CD4-positive, alpha-beta T cell treated with Interferon gamma for 1 hour (primary cell): ENCODE results near the gene NRG3.

Experiments
- DNase-seq: peaks from one replicate; pipeline ENCODE4 v3.0.0-alpha.2; 2020

NRG3 gene

GRCh38 chr10:82506680-82507376 lies 631.8 kb downstream of the NRG3 start:
- no peak for DNase-seq

DNA sequence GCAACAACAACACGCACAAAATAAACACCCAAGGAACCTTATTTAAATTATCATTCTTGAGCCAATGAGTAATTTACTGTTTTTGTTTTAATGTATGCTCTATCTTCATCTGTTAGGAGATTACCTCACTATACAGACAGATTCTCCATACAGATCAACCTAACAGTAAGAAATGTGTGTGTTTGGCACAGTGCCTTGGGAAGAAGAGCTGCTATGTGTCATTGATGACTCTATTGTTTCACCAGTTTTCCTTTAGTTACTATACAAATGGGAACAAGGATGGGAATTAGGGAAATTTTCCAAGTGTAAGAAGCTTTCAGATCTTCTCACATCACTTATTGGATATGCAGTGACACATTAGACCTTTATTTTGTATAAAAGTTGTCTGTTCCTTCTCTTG lies 640.3 kb downstream of the NRG3 start:
- DNase-seq: no peak

DNA sequence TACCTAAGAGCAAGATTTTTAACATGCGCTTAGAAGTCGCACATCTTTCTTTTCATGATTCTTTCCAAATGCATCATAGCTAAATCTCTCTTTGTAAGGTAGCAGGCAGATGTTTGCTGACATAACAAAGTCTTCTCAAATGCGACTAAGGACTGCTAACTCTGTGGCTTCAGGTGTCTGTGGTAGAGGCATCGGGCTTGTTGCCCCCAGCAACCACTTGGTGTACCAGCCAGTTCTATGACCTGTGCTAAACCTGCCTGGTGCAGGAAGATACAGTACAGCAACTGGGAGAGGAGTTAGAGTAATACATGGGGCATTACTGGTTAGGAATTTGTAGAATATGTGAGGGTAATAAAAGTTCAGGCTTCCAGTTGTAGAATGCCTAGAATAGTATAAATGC lies 654.1 kb downstream of the NRG3 start:
- no peak for DNase-seq

DNA sequence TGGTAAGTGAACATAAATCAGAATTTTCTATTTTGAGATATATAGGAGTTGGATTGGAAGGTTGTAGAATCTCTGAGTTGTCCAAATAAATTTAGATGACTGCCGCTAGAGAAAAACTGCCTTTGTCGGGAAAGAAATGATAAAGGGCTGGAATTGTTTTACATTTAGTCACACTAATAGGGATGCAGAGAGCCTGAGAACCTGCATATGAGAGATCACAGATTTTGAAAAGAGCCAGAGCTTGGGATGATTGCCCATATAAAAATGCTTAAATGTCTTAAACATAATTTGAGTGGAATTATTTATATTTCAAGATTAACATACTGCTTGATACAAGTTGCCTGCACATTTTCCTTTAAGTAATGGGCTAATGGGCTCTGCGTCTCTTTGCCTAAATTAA lies 660.5 kb downstream of the NRG3 start:
- no peak for DNase-seq

DNA sequence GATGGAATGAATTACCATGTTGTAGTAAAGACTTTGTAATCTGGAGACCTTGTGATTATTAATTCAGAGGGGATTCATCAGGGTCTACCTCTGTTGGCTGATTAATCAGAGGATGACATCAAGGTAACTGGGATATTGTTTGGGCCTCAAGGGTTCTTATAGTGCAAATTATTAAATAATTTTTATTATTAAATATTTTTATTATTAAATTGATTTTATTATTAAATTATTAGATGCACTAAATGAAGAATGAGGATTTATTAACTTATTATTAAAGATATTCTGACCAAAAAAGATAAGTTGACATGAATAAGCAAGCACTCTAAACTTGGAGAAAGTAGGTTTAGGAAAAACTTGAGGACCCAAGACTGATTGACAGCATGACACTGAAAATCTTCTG lies 661.7 kb downstream of the NRG3 start:
- DNase-seq: no peak

DNA sequence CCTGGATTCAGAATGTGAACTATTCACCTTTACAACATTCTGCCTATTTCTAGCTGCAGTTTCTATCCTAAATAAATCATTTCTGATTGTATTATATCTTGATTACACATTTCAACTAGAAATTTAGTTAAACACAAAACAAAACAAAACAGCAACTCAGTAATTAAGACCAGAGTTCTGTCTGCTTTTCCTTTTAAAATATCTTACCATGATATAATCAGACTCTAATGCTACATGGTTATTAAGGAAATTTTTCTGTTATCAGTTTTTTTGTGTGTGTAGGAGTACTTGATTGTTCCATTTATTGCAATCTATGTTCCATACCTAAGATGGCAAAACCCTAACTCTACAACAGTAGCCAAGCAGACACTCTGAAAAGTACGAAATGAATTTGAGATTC lies 663.3 kb downstream of the NRG3 start:
- DNase-seq: no peak

DNA sequence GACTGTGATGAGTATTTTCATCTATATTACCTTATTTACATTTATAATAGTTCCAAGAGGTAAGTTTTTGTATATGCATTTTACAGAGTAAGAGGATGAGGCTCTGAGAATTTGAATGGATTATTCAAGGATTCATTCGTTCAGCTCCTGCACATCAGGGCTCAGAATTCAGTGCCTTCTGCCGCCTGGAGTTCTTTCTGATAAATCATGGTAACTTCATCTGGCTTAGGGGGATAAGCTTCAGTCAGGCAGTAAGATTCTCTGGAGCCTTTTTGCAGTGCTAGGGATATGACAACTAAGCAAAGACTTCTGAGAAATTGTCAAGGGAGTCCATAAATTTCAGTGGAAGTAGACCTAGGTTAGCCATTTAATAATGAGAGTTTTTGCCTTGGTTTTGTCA lies 668.6 kb downstream of the NRG3 start:
- no peak for DNase-seq

DNA sequence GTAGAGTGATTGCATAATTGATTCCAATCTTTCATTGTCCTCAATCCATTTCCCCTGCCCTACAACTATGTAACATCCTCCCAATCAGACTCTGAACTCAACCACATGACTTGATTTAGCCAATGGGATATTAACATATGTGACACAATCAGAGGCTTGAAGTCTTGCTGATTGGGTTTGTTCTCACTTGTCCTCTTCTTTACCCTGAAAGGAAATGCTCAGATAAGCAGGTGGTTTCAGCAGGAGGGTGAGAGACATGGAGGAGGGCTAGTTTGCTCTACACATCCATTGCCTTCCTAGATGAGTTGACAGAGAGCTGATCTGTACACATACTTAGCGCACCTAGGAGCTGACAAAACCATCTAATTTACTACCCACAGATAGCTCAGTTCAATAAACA lies 669.4 kb downstream of the NRG3 start:
- DNase-seq: no peak

DNA sequence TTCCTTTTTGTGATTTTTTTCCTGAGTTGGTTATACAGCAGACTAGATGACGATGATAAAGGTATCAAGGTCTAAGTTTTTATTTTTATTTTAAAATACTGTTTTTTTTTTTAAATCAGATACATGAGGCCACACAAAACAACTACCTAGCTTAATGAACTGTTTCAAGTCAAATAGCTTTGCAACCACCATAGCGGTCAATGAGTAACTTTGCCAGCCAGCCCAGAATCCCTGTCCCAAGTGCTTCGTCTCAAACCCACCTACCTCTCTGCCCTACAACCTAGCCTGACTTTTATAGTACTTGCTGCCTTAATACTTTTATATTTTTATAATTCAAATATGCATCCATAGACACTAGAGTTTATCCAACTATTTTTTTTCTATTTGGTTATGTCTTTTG lies 676.5 kb downstream of the NRG3 start:
- no peak for DNase-seq

GRCh38 chr10:82552267-82552666 lies 677.3 kb downstream of the NRG3 start:
- DNase-seq: no peak

GRCh38 chr10:82554381-82554780 lies 679.4 kb downstream of the NRG3 start:
- no peak for DNase-seq

- no peak for DNase-seq
Measured at GRCh38 chr10:82558014-82558607, 683.1 kb downstream of the NRG3 start.

- no peak for DNase-seq
Measured at GRCh38 chr10:82564353-82565196, 689.6 kb downstream of the NRG3 start.

DNA sequence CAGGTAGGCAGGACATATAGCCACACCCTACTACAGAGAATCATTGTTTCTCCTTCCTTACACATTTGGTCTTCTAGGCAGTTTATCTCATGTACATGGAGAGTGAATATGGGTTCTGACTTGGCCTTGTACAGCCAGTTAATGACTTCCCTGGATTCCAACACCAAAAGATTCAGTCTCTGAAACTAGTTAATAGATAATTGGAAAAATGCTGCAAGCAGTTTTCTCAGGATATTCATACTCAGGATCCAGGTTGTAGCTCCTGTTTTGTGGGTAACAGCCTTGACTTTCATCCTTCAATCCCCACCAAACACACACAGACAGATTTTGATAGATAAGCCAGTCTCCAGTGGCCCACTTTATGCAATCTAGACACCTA lies 690.2 kb downstream of the NRG3 start:
- DNase-seq: no peak

GRCh38 chr10:82572744-82573143 lies 697.8 kb downstream of the NRG3 start:
- DNase-seq: no peak

- DNase-seq: no peak
Measured at GRCh38 chr10:82574081-82574480, 699.1 kb downstream of the NRG3 start.

DNA sequence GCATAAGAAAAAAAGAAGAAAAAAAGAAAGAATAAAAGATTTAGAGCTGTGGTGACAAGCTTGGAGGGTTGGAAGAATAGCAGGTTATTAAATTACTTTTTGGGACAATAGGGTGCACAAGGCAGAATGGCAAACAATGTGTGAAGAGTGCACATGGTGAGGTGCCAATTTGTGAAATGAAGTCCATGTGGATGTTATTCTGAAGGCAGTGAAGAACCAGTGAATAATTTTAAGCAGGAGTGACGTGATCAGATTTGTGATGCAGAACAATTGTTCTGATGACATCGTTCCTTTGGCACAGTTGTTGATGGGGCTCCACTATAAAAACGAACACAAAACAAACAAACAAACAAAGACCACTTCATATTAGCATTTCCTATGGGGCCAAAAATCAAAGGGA lies 700.3 kb downstream of the NRG3 start:
- DNase-seq: no peak

DNA sequence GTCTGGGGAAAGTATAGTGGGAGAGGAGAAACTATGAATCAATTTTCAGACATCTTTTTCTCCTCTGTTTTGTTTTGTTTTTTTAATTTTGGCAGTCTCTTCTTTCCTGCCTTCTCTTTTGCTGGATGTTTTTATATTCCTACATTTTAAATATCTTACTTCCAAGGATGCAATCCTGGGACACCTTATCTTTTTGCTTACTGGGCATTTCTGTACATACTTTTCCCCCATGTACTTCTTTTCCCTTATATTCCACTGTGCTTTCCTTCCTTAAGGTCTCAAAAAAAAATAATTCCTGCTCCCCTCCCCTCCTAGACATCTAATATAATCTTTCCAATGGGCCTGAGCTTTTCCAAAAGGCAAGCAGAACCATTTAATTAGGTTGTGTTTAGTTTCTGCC lies 701.1 kb downstream of the NRG3 start:
- no peak for DNase-seq

DNA sequence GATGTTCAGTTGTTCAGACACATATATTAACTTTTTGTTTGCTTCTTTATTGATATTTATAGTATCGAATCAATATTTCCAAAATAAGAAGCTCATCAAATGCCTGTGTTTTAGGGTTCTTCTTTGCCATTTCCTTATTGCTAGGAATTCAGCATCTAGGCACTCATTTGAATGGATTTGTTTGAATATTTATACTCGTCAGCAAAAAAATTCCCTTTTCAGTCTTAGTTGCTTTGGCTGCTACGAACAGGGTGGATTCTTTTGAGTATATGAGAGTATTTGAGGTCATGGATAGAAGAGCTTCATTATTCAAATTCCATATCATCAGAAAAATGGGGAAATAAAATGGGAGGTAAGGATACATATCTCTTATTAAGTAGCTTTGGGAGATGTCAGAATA lies 706.9 kb downstream of the NRG3 start:
- no peak for DNase-seq

DNA sequence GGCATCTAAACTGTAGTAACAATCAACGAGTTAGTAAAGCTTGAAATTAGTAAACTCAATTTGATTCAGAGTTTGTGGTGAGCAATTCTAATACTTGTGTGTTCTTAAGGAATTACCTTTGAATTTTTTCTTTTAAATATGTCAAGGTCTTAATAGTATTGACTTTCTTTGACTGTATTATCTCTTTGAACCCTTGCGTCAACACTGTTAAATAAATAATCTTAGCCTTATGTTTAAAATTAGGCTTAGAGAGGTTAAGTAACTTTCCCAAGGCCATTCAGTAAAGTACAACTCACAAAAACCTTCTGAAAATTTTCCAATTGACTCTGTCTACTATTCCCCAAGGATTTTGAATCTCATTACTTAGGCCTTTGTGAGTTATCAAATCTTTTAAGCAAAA lies 716.4 kb downstream of the NRG3 start:
- DNase-seq: no peak

- no peak for DNase-seq
Measured at GRCh38 chr10:82597840-82598239, 722.8 kb downstream of the NRG3 start.

- DNase-seq: no peak
Measured at GRCh38 chr10:82609845-82610244, 734.9 kb downstream of the NRG3 start.

- DNase-seq: no peak
Measured at GRCh38 chr10:82618007-82618406, 743.0 kb downstream of the NRG3 start.

GRCh38 chr10:82621680-82622079 lies 746.7 kb downstream of the NRG3 start:
- DNase-seq: no peak
